ENCODE data around the gene MSX2.

MSX2 gene

GRCh38 chr5:174777583-174777982, 53.2 kb downstream of the MSX2 start:
- no peak for DNase-seq

Measured in NCI-H510A treated with DMSO at 0.1 percent for 48 hours (cell line).